Activated T-helper 1 cell treated with anti-CD3 and anti-CD28 coated beads, Interleukin-2, amount 50 U/mL, for 16 hours (primary cell): ENCODE results near the gene GATA5.

ENCODE experiments used
- DNase-seq, 2 donors: peaks; one replicate each; pipeline ENCODE4 v3.0.0-alpha.2; 2020; ENCODE audit warnings: low read depth in 1 of 2, low spot score in 1 of 2

GATA5 gene

GRCh38 chr20:62418709-62419487 lies 56.9 kb downstream of the GATA5 start:
- DNase-seq = no peak

DNA sequence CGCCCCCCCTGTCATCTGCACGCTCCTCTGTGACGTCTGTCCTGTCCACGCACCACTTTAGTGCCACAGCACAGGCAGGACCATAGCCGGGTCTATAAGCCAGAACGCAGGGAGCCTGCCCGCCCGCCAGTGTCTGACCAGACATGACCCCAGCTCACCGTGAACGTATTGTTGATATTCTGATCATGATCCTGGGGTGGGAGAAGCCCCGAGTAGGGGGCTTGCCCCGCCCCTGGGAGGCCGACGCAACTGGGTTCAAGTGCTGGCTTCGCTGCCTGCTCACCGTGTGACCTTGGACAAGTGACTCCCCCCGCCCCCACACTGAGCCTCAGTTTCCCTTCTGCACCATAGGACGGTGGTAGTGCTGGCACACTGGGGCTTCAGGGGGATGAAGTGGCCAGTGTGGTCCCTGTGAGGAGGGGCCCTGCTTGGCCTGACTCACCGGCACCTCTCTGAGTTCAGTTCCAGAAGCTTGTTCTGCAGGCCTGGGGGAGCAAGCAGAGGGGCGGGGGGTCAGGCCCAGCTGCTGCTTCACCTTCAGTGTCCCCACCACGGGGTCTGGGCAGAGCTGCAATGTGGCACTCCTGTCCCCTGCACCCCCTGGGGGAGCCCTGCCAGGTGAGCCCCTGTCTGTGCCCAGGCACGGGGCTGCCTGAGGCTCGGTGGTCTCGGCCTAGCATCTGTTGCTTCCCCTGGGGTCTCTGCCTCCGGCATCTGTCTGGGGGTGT lies 57.6 kb downstream of the GATA5 start:
- no peak for DNase-seq

GRCh38 chr20:62416651-62417637 lies 58.9 kb downstream of the GATA5 start:
- no peak for DNase-seq

DNA sequence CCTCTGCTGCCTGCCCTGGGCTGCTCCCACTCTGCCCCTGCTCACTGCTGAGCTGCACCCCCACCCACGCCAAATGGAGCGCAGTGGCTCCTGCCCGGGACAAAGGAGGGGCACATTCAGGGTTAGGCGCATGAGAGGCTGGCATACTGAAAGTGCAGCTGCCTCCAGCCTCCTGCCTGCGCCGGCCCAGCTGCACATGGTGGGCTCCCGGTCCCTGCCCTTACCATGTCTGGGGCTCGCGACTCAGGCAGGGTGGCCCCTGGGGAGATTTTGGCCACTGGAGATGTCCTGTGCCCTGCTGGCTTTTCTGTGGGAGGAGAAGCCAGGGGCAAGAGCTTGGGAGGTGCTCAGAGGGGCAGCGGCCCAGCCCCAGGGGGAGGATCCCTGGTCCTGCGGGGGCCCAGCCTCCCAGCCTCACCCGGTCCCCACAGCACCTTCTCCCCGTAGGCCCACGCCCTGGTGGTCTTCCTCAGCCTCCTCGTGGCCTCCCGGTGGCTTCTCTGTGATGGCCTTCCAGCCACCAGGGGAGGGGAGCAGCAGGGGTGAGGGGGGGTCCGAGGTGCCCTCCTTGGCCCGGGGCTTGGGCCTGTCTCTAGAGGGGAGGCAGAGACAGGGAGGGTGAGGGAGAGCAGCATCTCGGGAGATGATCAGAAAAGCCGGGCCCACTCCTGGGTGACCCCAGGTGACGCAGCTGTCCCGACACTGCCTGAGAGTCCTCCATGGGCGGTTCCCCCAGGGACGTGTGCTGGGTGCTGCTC lies 60.3 kb downstream of the GATA5 start:
- no peak for DNase-seq

GRCh38 chr20:62413896-62414481 lies 61.8 kb downstream of the GATA5 start:
- DNase-seq = no peak
